ENCODE measurements around the gene CDYL2. TPM values are rescaled to one million over a fixed set of nuclear protein-coding genes. Genes with fewer than 3 reads are reported as not detected.

CDYL2 gene
- total RNA-seq, 4 donors from 2014 or later = 0.80 to 2.8 (median 1.8) TPM

DNA sequence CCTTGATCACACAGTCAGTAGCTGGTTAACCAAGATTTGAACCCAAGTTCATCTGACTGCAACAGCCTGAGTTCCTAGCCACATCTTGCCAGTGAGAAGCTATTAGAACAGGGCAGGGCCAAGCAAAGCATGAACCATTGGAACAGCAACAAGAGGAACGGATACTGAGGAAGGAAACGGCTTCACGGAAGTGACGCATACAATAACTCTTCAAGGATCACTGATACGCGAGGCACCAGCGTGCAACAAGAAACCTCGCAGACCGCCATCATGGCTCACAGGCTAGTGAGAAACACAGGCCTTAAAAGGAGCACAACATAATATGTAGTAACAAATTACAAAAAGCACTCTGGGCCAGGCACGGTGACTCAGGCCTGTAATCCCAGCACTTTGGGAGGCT, 114.9 kb downstream of the CDYL2 start:
- in situ Hi-C loops (cut with MboI; ENCODE audit: low sequenced_read_pairs in 4 of 4) = no loop called here
- TF ChIP-seq, protein P1, sequence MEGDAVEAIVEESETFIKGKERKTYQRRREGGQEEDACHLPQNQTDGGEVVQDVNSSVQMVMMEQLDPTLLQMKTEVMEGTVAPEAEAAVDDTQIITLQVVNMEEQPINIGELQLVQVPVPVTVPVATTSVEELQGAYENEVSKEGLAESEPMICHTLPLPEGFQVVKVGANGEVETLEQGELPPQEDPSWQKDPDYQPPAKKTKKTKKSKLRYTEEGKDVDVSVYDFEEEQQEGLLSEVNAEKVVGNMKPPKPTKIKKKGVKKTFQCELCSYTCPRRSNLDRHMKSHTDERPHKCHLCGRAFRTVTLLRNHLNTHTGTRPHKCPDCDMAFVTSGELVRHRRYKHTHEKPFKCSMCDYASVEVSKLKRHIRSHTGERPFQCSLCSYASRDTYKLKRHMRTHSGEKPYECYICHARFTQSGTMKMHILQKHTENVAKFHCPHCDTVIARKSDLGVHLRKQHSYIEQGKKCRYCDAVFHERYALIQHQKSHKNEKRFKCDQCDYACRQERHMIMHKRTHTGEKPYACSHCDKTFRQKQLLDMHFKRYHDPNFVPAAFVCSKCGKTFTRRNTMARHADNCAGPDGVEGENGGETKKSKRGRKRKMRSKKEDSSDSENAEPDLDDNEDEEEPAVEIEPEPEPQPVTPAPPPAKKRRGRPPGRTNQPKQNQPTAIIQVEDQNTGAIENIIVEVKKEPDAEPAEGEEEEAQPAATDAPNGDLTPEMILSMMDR (IDR thresholded peaks at IDR 0.05 in 4 of 5, conservative IDR thresholded peaks at IDR 0.05 in 1 of 5) = no peak
- no peak for TF ChIP-seq POLR2A (IDR thresholded peaks at IDR 0.05)
- DNase-seq (no peak), ATAC-seq (no peak)
- Histone ChIP-seq H3K36me3 (no peaks in the 10 kb centered on the region), H3K27ac (no peak overlapping the region), H3K4me1 (no peaks in the 10 kb centered on the region), H3K27me3 (no peaks in the 10 kb centered on the region), H3K4me3 (no peak overlapping the region), H3K9me3 (no peaks in the 10 kb centered on the region)
- intact Hi-C loops (cut with DNase I; ENCODE audit: low total_unique reads) = no loop called here

DNA sequence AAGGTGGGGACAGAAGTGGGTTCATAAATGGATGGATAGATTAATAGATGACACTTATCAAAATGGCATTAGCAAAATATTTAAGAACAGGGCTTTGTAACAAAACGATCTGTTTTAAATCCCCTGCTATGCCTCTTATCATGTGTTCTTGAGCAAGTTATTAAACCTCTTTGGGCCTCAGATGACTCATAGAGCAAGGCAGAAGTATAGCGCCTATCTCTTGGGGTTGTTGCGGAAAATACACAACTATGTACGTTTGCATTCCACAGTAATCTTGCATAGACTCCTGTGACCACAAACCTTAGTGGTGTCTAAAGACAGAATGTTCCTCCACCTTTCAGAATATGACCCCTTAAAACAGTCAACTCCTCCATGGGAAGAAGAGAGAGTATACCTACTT, 116.8 kb downstream of the CDYL2 start:
- H3K4me1 ChIP-seq = no peaks in the 10 kb centered on the region
- H3K27ac ChIP-seq = no peak overlapping the region
- intact Hi-C loops (cut with DNase I; ENCODE audit: low total_unique reads) (no loop called here), in situ Hi-C loops (cut with MboI; ENCODE audit: low sequenced_read_pairs in 4 of 4) (no loop called here)
- no peaks in the 10 kb centered on the region for H3K9me3 ChIP-seq
- TF ChIP-seq POLR2A (IDR thresholded peaks at IDR 0.05) = no peak
- TF ChIP-seq, protein P1 (IDR thresholded peaks at IDR 0.05 in 4 of 5, conservative IDR thresholded peaks at IDR 0.05 in 1 of 5) = no peak
- DNase-seq = no peak
- ATAC-seq = no peak
- no peak overlapping the region for H3K4me3 ChIP-seq
- H3K36me3 ChIP-seq = no peaks in the 10 kb centered on the region
- H3K27me3 ChIP-seq = no peaks in the 10 kb centered on the region

DNA sequence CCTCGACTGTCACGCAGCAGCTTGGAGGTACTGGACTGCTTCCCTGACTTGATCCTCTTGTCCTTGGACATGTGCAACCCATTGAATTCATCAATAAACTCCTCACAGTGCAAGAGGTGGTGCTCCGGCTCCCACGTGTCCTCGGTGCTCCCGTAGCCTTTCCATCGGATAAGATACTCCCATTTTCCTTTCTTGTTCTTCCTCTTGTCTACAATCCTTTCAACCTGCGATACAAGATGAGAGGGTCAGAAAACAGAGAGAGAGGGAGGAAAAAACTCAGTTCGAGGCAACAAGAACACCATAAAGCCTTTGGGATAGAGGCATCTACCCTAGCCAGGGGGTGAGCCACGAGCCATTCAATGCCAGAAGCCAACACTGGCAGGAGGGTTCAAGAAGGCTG, 119.5 kb downstream of the CDYL2 start:
- TF ChIP-seq POLR2A (IDR thresholded peaks at IDR 0.05) = no peak
- TF ChIP-seq, protein P1 (IDR thresholded peaks at IDR 0.05 in 4 of 5, conservative IDR thresholded peaks at IDR 0.05 in 1 of 5) = no peak
- Histone ChIP-seq H3K9me3 (no peaks in the 10 kb centered on the region), H3K4me1 (no peaks in the 10 kb centered on the region), H3K4me3 (no peak overlapping the region), H3K36me3 (no peaks in the 10 kb centered on the region), H3K27ac (no peak overlapping the region), H3K27me3 (no peaks in the 10 kb centered on the region)
- intact Hi-C loops (cut with DNase I; ENCODE audit: low total_unique reads) (no loop called here), in situ Hi-C loops (cut with MboI; ENCODE audit: low sequenced_read_pairs in 4 of 4) (no loop called here)
- DNase-seq = no peak
- no peak for ATAC-seq

DNA sequence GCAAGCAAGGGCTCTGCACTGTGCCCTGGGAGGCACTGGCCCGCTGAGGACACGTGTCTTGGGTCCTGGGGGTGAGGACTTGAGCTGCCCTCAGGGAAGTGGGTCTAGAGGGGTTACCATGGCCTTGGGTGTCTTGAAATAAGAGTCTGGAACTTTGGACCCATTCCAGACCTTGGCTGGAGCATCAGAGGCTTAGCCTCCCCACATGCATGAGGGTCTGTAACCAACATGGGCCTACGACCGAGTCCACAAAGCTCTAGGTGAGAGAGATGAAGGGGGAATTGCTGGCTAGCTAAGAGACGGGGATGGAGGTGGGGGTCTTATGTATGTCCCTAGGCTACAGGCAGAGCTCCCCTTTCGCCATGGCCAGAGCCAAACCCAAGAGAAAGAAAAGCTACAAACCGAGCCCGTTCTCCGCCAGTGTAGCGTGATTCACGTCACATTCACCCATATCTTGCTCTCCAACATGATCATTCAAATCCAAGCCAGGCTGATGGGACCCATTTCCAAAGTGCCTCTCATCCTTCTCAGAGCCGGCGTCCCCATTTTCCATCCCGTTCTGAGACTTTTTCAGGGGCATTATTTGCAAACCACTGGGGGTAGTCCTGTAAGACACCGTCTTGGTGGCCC, 120.1 kb downstream of the CDYL2 start:
- no peak for ATAC-seq
- no peaks in the 10 kb centered on the region for H3K9me3 ChIP-seq
- no peaks in the 10 kb centered on the region for H3K4me1 ChIP-seq
- intact Hi-C loops (cut with DNase I; ENCODE audit: low total_unique reads) = no loop called here
- DNase-seq = no peak
- no peaks in the 10 kb centered on the region for H3K36me3 ChIP-seq
- in situ Hi-C loops (cut with MboI; ENCODE audit: low sequenced_read_pairs in 4 of 4) = no loop called here
- H3K27ac ChIP-seq = no peak overlapping the region
- H3K27me3 ChIP-seq = no peaks in the 10 kb centered on the region
- H3K4me3 ChIP-seq = no peak overlapping the region
- TF ChIP-seq POLR2A (IDR thresholded peaks at IDR 0.05) = no peak
- TF ChIP-seq, protein P1 (IDR thresholded peaks at IDR 0.05 in 4 of 5, conservative IDR thresholded peaks at IDR 0.05 in 1 of 5) = no peak

DNA sequence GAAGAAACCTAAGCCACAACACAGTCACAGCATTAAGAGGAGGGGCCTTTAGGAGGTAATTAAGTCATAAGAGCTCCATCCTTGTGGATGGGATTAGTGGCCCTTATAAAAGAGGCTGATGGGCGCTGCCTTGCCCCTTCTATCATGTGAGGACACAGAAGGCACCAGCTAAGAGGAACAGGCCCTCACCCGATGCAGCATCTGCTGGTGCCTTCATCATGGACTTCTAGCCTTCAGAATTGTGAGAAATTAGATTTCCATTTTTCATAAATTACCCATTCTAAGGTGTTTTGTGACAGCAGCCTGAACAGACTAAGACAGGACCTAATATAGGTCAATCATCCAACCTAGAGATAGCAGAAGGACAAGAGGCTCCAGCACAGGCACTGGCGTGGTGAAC, 120.8 kb downstream of the CDYL2 start:
- DNase-seq (no peak), ATAC-seq (no peak)
- H3K4me1 ChIP-seq = no peaks in the 10 kb centered on the region
- H3K27ac ChIP-seq = no peak overlapping the region
- TF ChIP-seq POLR2A (IDR thresholded peaks at IDR 0.05) = no peak
- TF ChIP-seq, protein P1 (IDR thresholded peaks at IDR 0.05 in 4 of 5, conservative IDR thresholded peaks at IDR 0.05 in 1 of 5) = no peak
- H3K9me3 ChIP-seq = no peaks in the 10 kb centered on the region
- H3K36me3 ChIP-seq = no peaks in the 10 kb centered on the region
- no peaks in the 10 kb centered on the region for H3K27me3 ChIP-seq
- in situ Hi-C loops (cut with MboI; ENCODE audit: low sequenced_read_pairs in 4 of 4) (no loop called here), intact Hi-C loops (cut with DNase I; ENCODE audit: low total_unique reads) (no loop called here)
- H3K4me3 ChIP-seq = no peak overlapping the region
